ENCODE measurements around the gene NWD2. TPM values are rescaled to one million over a fixed set of nuclear protein-coding genes. Genes with fewer than 3 reads are reported as not detected.
"Not testable (repeated sequence)": the region's sequence is repeated elsewhere in the genome, so short reads cannot be mapped to it uniquely, and the experiment has no call there.

NWD2 gene
- total RNA-seq = not detected

GRCh38 chr4:37244583-37245390 is at the start of gene NWD2:
Gene NWD2 (plus strand): TSS chr4:37244743. CDS start chr4:37245068, 325 bp downstream.
- no peak for DNase-seq
- no peaks in the 10 kb centered on the region for H3K36me3 Mint-ChIP-seq (ENCODE audit: low read depth)
- H3K4me1 Mint-ChIP-seq (ENCODE audit: low read depth) = peaks cover 6% of the 10 kb centered on the region
- intact Hi-C loops (cut with micrococcal nuclease) = loop anchor here (5.0 to 10.0 kb wide), 2 partner anchors 107 to 140 kb away; no protein-coding TSS in a partner anchor
- no peak within 1 kb of the TSS for H3K27ac Mint-ChIP-seq
- peaks cover 47% of the 10 kb centered on the region for H3K27me3 Mint-ChIP-seq (ENCODE audit: low read depth)
- CTCF ChIA-PET = no interaction called here
- no peaks in the 10 kb centered on the region for H3K9me3 Mint-ChIP-seq
- H3K4me3 Mint-ChIP-seq = no peak within 1 kb of the TSS

GRCh38 chr4:37197899-37198298 is 46.6 kb upstream of the NWD2 start:
- intact Hi-C loops (cut with micrococcal nuclease) = no loop called here

DNA sequence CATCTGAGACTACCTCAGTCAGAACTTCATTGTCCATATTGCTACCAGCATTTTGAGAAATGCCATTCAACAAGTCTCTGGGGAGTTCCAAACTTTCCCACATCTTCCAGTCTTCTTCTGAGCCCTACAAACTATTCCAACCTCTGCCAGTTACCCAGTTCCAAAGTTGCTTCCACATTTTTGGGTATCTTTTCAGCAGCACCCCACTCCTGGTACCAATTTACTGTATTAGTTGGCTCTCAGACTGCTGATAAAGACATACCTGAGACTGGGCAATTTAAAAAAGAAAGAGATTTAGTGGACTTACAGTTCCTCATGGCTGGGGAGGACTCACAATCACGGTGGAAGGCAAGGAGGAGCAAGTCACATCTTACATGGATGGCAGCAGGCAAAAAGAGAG is 39.8 kb upstream of the NWD2 start:
- H3K4me3 Mint-ChIP-seq; H3K27me3 Mint-ChIP-seq (ENCODE audit: low read depth); intact Hi-C loops (cut with micrococcal nuclease); DNase-seq; CTCF ChIA-PET; H3K4me1 Mint-ChIP-seq (ENCODE audit: low read depth); H3K27ac Mint-ChIP-seq; H3K36me3 Mint-ChIP-seq (ENCODE audit: low read depth): not testable (repeated sequence)
- peaks cover 11% of the 10 kb centered on the region for H3K9me3 Mint-ChIP-seq

More at GRCh38 chr4:37197899-37198298, 46.6 kb upstream of the NWD2 start:
- CTCF ChIA-PET = no interaction called here
- Mint-ChIP-seq H3K4me1 (ENCODE audit: low read depth) (no peaks in the 10 kb centered on the region), H3K36me3 (ENCODE audit: low read depth) (no peaks in the 10 kb centered on the region), H3K4me3 (no peak overlapping the region), H3K27ac (no peak overlapping the region), H3K9me3 (no peaks in the 10 kb centered on the region), H3K27me3 (ENCODE audit: low read depth) (no peaks in the 10 kb centered on the region)
- DNase-seq = no peak

GRCh38 chr4:37216209-37216608 is 28.3 kb upstream of the NWD2 start:
- no peak for DNase-seq
- no peaks in the 10 kb centered on the region for H3K9me3 Mint-ChIP-seq
- CTCF ChIA-PET = no interaction called here
- no peak overlapping the region for H3K27ac Mint-ChIP-seq
- no peak overlapping the region for H3K4me3 Mint-ChIP-seq
- no peaks in the 10 kb centered on the region for H3K4me1 Mint-ChIP-seq (ENCODE audit: low read depth)
- no peaks in the 10 kb centered on the region for H3K36me3 Mint-ChIP-seq (ENCODE audit: low read depth)
- intact Hi-C loops (cut with micrococcal nuclease) = no loop called here
- H3K27me3 Mint-ChIP-seq (ENCODE audit: low read depth) = no peaks in the 10 kb centered on the region

DNA sequence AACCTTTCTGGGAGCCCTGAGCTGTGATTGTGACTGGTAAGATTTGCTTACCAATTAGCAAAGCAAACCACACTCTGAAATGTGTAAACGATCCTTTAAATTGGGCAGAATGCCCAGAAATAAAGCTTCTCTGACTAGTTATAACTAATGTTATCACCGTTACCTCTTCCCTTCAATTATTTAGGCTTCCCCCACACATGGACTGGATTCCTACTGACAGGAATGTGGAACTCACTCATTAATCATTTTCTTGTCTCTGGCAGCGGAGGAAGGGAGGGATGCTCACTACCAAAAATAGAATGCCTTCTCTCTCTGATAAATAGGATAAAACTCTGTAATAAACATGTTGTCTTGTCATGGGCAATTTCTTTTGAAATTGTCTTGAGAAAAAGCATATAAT is 25.3 kb upstream of the NWD2 start:
- no peaks in the 10 kb centered on the region for H3K9me3 Mint-ChIP-seq

DNA sequence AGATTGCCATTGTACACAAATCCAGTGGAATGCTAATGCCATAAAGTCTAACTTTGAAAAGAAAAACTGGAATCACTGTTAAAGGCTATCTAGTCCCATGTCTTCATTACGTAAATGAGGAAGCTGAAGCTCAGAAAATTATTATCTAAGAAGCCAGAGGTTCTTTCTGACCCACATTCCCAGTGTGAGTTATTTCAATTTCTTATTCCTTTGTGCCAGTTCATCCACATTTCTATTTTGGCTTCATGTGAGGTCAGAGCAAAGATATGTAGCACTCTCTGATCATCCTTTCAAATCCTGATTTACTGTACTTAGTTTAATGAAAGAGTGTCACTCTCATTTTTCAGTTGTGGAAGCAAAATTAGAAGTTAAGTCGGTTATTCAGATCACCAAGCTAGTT is 24.6 kb upstream of the NWD2 start:
- Mint-ChIP-seq H3K36me3 (ENCODE audit: low read depth) (no peaks in the 10 kb centered on the region), H3K4me1 (ENCODE audit: low read depth) (no peaks in the 10 kb centered on the region), H3K9me3 (no peaks in the 10 kb centered on the region), H3K4me3 (no peak overlapping the region), H3K27me3 (ENCODE audit: low read depth) (no peaks in the 10 kb centered on the region), H3K27ac (no peak overlapping the region)
- no peak for DNase-seq
- CTCF ChIA-PET = no interaction called here
- intact Hi-C loops (cut with micrococcal nuclease) = no loop called here

More for the DNA sequence above, 25.3 kb upstream of the NWD2 start:
- H3K4me3 Mint-ChIP-seq = no peak overlapping the region
- intact Hi-C loops (cut with micrococcal nuclease) = no loop called here
- H3K4me1 Mint-ChIP-seq (ENCODE audit: low read depth) = no peaks in the 10 kb centered on the region
- no peak overlapping the region for H3K27ac Mint-ChIP-seq
- H3K36me3 Mint-ChIP-seq (ENCODE audit: low read depth) = no peaks in the 10 kb centered on the region
- CTCF ChIA-PET = no interaction called here
- no peaks in the 10 kb centered on the region for H3K27me3 Mint-ChIP-seq (ENCODE audit: low read depth)
- DNase-seq = no peak

- intact Hi-C loops (cut with micrococcal nuclease) = no loop called here
- no peaks in the 10 kb centered on the region for H3K36me3 Mint-ChIP-seq (ENCODE audit: low read depth)
- H3K4me1 Mint-ChIP-seq (ENCODE audit: low read depth) = no peaks in the 10 kb centered on the region
- no peak overlapping the region for H3K4me3 Mint-ChIP-seq
- no peaks in the 10 kb centered on the region for H3K27me3 Mint-ChIP-seq (ENCODE audit: low read depth)
- no peak for DNase-seq
- no peak overlapping the region for H3K27ac Mint-ChIP-seq
- CTCF ChIA-PET = no interaction called here
- H3K9me3 Mint-ChIP-seq = no peaks in the 10 kb centered on the region
Measured at GRCh38 chr4:37220685-37221084, 23.9 kb upstream of the NWD2 start.

DNA sequence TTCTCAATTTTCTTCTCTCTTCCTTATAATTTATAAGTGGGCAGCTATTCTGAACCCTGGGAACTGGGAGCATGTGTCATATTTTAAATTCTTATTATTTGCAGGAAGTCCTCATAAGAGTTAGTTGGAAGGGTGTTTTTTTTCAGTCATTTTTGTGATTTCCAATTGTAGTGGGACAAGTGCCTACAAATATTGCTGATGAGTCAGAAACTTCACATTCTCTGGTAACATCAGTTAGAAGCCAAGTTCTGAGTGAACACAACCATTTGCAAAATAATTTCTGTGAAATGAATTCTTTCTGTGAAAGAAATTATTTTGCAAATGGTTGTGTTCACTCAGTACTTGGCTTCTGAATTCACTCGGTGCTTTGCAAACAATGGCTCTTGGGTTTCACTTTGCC is 20.8 kb upstream of the NWD2 start:
- Mint-ChIP-seq H3K27ac (no peak overlapping the region), H3K27me3 (ENCODE audit: low read depth) (peaks cover 4% of the 10 kb centered on the region), H3K4me3 (no peak overlapping the region), H3K9me3 (no peaks in the 10 kb centered on the region), H3K4me1 (ENCODE audit: low read depth) (no peaks in the 10 kb centered on the region), H3K36me3 (ENCODE audit: low read depth) (no peaks in the 10 kb centered on the region)
- intact Hi-C loops (cut with micrococcal nuclease) = no loop called here
- DNase-seq = no peak
- CTCF ChIA-PET = no interaction called here

- CTCF ChIA-PET = no interaction called here
- H3K27me3 Mint-ChIP-seq (ENCODE audit: low read depth) = peaks cover 4% of the 10 kb centered on the region
- no peak overlapping the region for H3K27ac Mint-ChIP-seq
- H3K9me3 Mint-ChIP-seq = no peaks in the 10 kb centered on the region
- no peak for DNase-seq
- no peak overlapping the region for H3K4me3 Mint-ChIP-seq
- H3K36me3 Mint-ChIP-seq (ENCODE audit: low read depth) = no peaks in the 10 kb centered on the region
- intact Hi-C loops (cut with micrococcal nuclease) = no loop called here
- no peaks in the 10 kb centered on the region for H3K4me1 Mint-ChIP-seq (ENCODE audit: low read depth)
Measured at GRCh38 chr4:37224854-37225253, 19.7 kb upstream of the NWD2 start.

DNA sequence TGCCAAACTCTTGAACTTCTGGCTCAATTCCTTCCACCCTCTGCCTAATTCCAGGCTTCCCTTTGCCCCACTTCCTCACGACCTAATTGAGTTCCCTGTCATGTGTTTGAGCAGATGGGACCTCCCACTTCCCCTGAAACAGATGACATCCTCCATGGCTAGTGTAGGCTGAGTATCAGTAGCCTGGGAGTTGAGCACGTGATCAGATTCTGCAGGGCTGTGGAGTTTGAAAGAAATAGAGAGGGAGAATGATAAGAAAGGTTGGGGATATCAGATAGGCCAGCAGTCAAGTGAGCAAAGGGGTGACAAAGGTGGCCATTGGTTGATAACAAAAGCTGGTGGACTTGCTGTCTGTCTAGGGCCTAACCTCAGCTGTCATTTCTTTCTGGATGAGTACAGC is 18.8 kb upstream of the NWD2 start:
- CTCF ChIA-PET = interaction anchor here (0.6 kb wide), 1 partner anchor 85 kb away, joined by 3 read pairs; no protein-coding TSS in a partner anchor
- Mint-ChIP-seq H3K27me3 (ENCODE audit: low read depth) (peaks cover 4% of the 10 kb centered on the region), H3K4me3 (no peak overlapping the region), H3K27ac (no peak overlapping the region), H3K9me3 (no peaks in the 10 kb centered on the region), H3K36me3 (ENCODE audit: low read depth) (no peaks in the 10 kb centered on the region), H3K4me1 (ENCODE audit: low read depth) (no peaks in the 10 kb centered on the region)
- intact Hi-C loops (cut with micrococcal nuclease) = no loop called here
- no peak for DNase-seq

DNA sequence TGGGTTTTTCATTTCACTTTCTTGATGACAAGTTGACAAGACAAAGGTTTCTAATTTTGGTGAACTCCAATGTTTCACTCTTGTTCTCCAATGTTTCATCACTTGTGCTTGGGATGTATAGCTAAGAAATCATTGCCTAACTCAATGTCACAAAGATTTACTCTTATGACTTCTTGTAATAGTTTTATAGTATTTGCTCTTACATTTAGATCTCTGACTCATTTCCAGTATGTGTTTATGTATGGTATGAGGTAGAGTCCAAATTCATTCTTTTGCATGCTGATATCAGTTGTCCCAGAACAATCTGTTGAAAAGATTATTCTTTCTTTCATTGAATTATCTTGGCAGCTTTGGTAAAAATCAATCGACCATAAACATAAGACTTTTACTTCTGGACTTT is 12.2 kb upstream of the NWD2 start:
- CTCF ChIA-PET = no interaction called here
- no peaks in the 10 kb centered on the region for H3K9me3 Mint-ChIP-seq
- H3K4me3 Mint-ChIP-seq = no peak overlapping the region
- no peaks in the 10 kb centered on the region for H3K4me1 Mint-ChIP-seq (ENCODE audit: low read depth)
- H3K36me3 Mint-ChIP-seq (ENCODE audit: low read depth) = no peaks in the 10 kb centered on the region
- no peak for DNase-seq
- intact Hi-C loops (cut with micrococcal nuclease) = no loop called here
- no peak overlapping the region for H3K27ac Mint-ChIP-seq
- H3K27me3 Mint-ChIP-seq (ENCODE audit: low read depth) = peaks cover 7% of the 10 kb centered on the region

- no peaks in the 10 kb centered on the region for H3K4me1 Mint-ChIP-seq (ENCODE audit: low read depth)
- H3K27me3 Mint-ChIP-seq (ENCODE audit: low read depth) = peaks cover 13% of the 10 kb centered on the region
- no peak overlapping the region for H3K27ac Mint-ChIP-seq
- H3K9me3 Mint-ChIP-seq = no peaks in the 10 kb centered on the region
- intact Hi-C loops (cut with micrococcal nuclease) = no loop called here
- H3K4me3 Mint-ChIP-seq = no peak overlapping the region
- CTCF ChIA-PET = no interaction called here
- DNase-seq = no peak
- H3K36me3 Mint-ChIP-seq (ENCODE audit: low read depth) = no peaks in the 10 kb centered on the region
Measured at GRCh38 chr4:37236165-37236564, 8.4 kb upstream of the NWD2 start.

DNA sequence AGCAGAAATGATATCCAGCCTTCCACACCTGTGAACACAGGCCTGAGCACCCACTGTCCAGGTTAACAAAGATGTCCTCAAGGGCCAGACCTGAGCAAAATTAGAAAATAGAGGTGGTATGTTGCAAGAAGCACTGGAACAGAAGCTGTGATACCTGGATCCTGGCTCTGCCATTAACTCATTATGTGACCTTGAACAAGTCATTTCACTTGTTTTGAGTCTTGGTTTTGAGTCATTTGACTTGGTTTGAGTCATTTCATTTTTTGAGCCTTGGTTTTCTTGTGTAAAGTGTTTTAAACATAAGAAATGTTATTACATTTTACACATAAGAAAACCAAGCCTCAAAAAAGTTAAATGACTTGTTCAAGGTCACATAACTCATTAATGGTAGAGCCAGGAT is 2.9 kb upstream of the NWD2 start:
- Mint-ChIP-seq H3K36me3 (ENCODE audit: low read depth) (no peaks in the 10 kb centered on the region), H3K4me1 (ENCODE audit: low read depth) (peaks cover 6% of the 10 kb centered on the region), H3K9me3 (no peaks in the 10 kb centered on the region), H3K27ac (no peak overlapping the region), H3K27me3 (ENCODE audit: low read depth) (peaks cover 47% of the 10 kb centered on the region), H3K4me3 (no peak overlapping the region)
- intact Hi-C loops (cut with micrococcal nuclease) = loop anchor here (5.0 to 10.0 kb wide), 2 partner anchors 104 to 143 kb away; no protein-coding TSS in a partner anchor
- CTCF ChIA-PET = no interaction called here
- no peak for DNase-seq

Data from activated naive CD4-positive, alpha-beta T cell treated with anti-CD3 and anti-CD28 coated beads for 36 hours (primary cell).